ENCODE measurements around the gene TARBP2.
"Not testable (repeated sequence)": the region's sequence is repeated elsewhere in the genome, so short reads cannot be mapped to it uniquely, and the experiment has no call there.

The TARBP2 gene

DNA sequence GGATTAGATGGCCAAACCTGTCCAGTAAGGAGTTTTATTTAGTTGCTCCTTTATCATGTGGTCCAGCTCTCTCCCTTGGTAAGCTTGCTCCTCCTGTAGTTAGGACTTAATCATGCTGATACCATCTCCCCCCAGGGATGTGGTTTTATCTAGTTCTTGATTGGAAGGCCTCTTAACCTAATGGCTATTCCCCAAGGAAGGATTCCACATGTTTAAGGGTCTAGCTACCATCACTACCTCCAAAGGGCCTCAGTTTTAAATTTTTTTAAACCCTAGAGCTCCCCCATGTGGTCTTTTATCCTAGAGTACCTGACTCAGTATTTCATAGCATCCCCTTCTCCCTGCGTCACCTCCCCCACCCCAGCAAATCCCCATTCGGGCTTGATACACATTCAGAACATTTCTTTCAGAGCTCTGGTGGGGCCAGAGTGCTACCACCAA lies 24.3 kb upstream of the TARBP2 start:
- DNase-seq, result no peak

DNA sequence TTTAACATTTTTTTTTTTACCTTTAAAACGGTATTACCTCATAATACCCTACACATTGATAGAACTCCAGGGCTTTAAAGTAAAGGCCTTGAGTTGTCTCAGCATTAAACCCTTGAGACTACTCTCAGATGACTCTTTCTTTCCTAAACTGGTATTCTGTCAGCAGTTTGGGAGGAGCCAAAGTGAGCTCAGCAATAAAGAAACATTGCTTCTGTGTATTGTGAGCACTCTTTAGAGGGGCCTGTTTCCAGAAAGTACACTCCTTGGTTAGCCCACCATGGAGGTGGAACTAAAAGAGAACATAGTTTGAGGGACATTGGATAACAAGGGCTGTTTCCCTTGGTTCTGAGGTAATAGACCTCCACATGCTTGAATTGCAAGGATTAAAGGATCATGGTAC lies 22.2 kb upstream of the TARBP2 start:
- no peak for DNase-seq

DNA sequence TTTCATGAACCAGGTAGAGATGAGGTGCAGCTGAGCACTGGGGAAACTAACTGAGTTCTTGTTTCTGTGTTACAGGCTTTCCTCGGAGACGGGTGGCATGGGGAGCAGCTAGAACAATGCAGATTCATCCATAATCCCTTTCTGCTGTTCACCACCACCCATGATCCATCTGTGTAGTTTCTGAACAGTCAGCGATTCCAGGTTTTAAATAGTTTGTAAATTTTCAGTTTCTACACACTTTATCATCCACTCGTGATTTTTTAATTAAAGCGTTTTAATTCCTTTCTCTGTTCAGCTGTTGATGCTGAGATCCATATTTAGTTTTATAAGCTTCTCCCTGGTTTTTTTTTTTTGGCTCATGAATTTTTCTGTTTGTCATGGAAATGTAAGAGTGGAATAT lies 21.8 kb upstream of the TARBP2 start:
- DNase-seq, result no peak

DNA sequence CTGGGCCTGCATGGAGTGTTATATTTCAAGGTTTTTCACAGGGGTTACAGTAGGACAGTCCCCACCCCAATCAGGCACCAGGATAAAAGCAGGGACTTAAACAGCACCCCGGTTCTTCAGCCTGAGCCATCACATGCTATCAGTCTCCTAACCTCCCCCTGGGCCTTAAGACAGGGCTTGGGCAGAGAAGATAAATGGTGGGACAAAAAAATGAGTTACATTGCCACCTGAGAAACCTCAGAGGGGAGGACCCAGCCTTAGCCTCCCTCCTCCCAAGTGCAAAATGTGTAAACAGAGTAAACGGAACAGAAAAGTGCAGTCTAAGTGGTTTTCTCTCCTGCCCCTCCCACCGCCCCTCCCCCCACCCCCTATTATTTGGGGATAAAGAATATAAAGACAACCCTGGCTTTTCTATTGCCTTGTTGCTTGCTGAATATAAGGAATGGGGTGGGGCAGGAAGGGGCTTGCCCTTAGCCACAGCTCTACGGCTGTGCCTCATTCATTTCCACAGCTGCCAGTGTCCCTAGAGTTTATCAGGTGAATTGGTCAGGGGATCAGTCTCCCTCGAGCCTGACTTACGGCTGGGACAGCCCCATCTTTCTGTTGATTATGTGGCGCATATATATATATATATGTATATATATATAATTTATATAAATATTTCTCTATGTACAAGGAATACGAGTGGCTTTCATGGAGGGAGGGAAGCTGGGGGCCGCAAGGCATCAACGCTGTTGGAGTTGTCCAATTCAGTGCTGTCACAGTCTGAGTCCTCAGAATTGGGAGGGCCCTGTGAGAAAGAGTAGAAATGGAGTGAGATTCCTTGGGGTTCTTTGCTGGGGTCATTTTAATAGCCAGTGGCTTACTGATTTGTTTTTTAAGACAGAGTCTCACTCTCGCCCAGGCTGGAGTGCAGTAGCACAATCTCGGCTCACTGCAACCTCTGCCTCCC lies 20.3 kb upstream of the TARBP2 start:
- no peak for DNase-seq

DNA sequence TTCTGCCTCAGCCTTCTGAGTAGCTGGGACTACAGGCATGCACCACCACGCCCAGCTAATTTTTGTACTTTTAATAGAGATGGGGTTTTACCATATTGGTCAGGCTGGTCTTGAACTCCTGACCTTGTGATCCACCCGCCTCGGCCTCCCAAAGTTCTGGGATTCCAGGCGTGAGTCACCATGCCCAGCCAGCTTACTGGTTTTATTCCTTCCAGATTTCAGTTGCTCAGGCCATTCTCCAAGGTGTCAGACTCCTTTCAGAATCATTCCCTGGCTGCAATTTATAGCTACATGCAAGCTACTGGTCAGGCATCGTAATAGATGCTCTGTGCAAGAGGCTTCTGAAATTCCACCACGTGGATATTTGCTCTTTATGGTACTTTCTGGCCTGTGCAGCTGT lies 19.6 kb upstream of the TARBP2 start:
- DNase-seq, result not testable (repeated sequence)

DNA sequence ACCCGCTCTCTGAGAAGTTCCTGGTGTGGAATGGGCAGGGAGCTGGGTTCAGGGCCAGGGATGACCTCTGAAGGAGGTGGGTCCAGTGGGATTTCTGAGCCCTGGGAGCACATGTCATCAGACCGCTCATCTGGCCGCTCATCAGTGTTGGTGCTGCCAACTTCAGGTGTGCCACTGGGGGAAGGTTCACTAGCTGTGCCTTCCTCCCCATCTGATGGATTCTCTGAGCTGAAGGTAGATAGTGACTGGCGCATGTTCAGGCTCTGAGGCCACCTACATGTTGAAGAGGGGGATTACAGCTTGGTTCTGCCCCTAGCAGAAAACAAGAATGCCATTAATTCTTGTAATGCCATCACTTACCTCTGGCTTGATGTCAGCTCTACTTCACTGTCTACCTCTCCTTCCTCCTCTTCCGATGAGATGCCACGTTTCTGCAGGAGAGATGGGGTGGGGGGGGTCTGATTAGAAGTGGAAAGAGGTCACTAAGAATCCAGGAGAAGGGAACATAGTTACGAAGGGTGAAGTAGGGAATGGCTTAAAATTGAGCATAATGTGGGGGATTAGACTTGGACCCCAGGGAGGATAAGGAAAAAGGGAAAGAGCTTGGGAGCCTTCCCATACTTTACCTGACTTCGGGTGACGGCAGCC lies 19.0 kb upstream of the TARBP2 start:
- no peak for DNase-seq

DNA sequence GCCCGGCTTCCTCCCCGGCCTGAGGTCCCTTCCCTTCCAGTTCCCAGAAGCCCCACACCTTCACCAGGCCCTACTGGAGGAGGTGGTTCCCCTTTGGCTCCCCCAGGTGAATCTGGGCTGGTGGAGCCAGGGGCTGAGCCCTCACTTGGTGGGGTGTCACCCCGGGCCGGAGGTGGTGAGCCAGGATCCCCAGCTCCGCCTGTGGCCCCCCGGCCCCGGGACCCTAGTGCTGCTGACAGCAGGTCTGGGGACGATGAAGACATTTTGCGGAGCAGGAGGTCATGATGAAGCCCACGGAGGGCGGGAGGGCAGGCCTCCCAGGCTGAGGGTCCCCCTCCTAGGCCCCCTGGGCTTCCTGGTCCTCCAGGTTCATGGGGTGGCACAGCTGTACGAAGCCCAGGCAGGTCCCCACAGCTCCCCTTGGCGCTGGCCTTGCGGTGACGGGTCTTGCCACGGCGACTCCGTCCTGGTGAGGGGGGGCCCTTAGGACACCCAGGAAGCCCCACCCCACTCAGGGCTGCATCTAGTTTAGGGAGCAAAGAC lies 18.4 kb upstream of the TARBP2 start:
- DNase-seq, result no peak

DNA sequence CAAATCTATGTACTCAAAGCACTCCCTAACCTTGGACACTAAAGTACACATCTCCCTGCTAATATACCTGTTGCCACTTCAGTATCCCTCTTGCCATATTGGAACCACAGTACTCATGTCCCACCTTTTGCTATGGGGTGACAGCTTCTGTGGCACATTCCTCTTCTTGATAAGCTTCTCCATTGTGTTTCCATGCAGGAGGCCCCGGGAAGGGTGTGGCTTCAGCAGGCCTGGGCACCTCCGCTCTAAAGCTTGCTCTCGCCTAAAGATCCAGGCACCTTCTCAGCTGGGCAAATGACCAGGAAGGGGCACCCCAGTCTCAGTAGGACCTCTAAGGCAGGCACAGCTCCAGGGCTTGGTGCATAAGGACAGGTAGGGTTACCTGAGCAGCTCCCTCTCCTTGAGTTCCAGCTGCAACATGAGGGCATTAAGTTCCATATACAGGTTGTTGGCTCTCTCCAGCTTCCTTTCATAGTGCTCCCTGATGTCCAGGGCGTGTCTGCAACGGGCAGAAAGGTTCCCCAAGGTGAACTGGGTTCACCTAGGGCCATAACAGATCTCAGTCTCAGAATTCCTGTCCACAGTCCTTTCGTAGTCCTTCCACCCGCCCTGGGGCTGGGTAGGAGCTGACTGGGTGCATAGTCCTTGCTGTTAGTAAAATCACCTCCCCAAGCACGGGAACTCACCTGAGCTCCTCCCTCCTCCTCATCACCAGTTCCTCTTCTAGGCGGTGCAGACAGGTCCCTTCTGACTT lies 17.7 kb upstream of the TARBP2 start:
- no peak for DNase-seq

DNA sequence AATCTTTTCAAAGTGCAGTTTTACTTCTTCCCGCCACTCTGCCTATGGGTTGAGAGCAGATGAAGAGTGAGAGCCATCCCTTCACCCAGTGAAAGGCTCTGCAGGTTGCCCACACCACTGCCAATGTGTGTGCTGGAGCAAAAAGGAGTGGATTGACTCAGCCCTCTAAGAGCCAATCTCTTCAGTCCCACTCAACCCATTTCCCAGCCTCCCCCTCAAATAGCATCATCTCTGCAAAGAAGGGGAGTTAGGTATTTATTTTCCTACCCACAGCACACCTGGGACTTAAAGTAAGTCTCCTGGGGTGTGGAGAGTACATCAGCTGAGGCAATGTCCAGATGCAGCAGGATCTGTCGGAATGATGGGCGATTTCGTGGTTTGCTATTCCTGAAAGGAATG lies 17.1 kb upstream of the TARBP2 start:
- no peak for DNase-seq

DNA sequence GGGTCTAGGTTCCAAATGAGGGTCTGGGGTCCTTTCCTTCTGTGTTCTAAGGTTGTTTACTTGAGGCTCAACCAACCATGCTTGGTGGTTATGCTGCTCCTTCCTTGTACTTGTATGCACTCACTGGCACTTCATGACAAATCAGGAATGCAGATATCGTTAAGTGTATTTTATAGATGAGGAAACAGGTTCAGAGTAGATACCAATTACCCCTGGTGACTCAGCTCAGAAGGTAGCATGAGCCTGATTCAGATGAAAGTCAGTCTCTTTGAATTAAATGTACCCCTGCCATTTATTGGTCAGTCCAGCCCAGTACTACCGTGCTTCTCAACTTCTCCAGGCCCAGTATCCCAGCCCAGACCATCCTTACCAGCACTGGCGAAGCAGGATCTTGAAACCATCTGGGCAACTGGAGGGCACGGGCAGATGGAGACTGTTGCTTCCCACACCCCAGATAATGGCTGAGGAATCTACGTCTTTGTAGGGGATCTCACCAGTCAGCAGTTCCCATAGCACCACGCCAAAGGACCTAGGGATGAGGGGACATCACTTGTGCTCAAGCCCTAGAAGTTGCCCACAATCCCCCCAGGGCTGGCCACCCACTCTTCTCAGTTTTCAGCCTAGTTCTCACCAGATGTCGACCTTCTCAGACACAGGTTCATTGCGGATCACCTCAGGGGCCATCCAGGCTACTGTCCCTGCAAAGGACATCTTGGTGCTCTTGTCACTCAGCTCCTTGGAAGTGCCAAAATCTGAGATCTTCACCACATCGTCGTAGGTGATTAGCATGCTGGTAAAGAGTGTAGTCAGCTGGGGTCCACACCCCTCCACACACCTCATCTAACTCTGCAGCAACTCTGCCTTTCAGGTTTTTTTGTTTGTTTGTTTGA lies 16.2 kb upstream of the TARBP2 start:
- no peak for DNase-seq

DNA sequence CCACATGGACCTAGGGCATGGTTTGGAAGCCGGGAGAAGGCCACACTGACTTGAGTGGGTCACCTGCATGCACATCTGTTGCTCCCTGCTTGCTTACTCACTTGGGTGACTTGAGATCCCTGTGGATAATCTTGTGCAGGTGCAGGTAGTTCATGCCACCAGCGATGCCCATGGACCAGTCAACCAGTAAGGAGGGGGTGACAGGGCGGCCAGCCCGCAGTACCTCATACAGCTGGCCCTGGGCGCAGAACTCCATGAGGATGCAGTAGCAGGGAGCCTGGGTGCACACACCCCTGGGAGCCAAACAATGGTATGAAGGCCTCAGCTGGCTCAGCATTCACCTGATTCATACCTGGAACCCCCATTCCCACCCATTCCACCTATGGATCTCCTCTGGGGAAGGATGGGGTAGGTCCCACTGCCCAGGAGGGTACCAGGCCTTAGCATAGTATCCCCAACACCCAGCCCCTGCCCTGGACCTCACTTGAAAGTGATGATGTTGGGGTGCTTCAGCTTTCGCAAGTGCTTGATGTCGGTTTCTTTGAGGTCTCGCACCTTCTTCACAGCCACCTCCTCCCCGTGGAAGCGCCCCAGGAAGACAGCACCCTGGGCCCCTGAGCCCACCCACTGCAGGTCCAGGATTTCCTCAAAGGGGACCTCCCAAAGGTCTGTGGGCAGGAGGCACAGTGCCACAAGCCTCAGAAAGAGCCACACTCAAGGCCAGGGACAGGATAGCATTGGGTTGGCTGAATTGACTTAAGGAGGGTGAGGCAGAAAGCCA lies 14.9 kb upstream of the TARBP2 start:
- DNase-seq, result no peak

DNA sequence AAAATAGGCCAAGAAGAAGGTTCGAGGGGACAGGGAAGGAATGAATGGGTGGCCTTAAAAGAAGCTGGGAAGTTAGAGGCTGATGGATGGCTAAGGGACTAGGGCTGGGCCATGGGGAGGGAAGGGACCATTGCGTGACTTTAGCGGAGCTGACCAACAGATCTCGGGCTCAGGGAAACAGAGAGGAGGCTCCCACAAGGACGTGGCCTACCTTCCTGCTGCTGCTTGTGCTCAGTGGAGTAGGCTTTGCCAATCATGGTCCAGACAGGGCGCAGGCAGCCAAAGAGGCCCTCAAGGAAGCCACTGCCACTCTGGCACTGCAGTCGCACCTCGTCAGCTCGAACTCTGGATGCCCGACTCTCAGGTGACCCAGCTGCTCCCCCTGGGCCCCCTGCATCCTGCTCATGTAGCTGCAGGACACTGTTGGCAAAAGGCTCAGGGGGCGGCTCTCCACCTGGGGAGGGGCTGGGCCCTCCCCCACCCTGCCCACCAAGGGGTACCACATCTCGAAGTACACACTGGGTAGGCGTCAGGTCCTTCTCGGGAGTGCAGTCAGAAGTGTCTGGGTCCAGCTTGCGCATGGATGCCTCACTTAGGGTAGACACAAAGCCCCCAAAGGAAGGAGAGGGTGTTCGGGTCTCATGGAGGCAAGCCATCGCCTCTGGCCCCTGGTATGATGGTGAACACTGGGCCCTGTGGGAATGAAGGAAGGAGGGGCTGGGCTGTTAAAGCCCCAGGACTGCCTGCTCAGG lies 14.2 kb upstream of the TARBP2 start:
- no peak for DNase-seq

DNA sequence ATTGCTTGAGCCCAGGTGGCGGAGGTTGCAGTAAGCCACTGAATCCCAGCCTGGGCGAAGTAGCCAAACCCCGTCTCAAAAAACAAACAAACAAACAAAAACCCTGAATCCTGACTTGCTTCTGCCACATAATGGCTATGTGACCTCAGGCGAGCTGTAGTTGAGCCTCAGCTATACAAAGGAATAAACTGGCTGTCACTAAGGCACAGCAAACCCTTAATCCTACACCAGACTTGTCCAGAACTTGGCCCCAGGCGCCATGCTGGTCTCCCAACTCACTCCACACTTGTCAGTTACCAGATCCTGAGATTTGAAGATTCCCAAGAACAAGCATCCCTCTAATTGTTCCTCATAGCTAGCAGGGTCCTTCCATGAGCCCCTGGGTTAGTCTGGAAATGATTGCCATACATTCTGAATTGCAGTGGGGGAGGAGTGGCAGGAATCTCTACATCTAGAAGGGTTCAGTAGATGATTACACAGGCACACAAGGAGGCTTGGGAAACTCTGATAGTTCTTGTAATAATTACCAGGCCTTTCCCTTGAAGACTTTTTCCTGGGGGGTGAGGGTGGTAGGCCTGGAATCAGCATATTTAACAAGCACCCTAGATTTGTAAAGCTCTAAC lies 11.7 kb upstream of the TARBP2 start:
- no peak for DNase-seq

DNA sequence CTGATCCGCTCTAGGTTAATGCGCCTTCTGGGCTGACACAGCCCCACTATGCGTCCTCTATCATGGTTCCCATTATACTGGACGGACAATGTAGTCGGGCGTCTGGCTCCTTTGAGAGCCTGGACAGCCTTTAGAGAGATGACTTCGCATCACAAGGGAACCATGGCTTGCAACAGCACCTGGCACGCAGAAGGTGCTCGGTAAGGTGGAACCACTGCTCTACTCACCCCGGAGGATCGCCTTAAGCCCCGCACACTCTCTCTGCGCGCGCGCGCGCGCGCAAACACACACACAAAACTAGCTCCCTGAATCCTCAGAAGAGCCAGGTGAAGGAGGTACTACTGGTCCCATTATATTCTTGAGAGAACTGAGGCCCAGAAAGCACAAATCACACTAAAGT lies 8.9 kb upstream of the TARBP2 start:
- no peak for DNase-seq

DNA sequence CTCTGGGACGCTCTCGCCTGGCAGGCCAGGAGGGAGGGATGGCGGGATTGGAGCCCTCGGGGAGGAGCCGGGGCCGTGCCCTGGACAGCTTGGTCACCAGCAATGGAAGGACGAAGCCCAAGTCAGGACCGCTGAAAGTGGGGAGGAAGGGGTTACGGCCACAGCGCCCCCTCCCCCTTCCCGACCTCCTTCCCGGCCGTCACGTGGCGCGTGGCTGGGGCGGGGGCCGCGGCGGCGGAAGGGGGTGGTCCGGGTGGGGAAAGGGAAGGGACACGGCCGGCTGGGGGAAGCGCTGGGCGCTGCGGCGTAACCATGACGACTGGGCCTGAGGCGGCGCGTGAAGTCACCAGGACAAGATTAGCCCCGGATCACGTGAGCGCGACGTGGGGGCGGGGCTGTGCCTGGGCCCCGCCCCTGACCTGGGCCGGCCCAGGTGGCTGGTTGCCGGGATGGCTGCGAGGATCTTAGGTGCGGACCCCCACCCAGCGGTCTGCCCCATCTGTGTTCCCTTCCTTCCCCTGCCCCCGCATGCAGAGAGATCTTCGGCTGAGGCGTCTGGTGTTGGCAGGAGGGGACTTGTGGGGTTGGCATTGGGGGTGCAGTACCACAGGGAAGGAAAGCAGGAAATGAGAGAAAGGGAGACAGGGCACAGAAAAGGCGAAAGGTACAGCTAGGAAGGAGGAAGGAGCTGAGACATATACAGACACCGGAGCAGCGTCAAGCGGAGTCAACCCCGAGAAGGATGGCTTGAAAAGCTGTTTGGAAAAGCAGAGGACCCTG lies 8.1 kb upstream of the TARBP2 start:
- DNase-seq, result peak; percentile 90

DNA sequence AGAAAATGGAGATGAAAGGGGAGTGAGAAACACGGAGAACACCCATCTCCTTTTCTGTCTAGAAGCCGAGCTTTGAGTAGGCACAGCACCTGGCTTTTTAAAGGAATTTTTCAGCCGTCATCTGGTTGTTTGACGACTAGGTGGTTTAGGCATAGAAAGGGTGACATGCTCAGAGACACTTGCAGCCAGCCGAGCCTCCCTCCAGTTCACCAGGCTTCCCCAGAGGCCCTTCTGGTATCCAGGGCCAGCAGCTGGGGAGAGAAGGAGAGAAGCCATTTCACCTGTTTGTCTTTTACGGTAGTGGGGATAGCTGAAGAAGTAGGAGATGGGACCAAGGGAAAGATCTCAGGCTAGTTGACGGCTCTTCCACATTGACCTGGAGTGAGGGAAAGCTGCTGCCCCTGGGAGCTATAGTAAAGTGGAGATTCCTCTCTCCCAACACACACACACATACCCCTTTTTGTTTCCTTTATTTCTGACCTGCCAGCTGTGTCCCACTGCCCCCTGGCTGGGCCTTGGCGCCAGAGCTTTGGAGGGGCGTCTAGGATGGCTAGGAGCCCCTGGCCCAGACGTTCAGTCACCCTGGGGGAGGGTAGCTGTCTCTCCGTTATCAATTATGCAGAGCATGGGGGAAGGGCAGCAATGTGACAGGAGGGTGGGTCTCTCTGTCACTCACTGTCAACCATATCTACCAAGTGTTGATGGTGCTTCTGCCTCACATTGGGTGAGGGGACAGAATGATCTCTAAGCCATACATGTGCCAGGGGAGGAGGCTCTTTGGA lies 7.3 kb upstream of the TARBP2 start:
- DNase-seq, result no peak

DNA sequence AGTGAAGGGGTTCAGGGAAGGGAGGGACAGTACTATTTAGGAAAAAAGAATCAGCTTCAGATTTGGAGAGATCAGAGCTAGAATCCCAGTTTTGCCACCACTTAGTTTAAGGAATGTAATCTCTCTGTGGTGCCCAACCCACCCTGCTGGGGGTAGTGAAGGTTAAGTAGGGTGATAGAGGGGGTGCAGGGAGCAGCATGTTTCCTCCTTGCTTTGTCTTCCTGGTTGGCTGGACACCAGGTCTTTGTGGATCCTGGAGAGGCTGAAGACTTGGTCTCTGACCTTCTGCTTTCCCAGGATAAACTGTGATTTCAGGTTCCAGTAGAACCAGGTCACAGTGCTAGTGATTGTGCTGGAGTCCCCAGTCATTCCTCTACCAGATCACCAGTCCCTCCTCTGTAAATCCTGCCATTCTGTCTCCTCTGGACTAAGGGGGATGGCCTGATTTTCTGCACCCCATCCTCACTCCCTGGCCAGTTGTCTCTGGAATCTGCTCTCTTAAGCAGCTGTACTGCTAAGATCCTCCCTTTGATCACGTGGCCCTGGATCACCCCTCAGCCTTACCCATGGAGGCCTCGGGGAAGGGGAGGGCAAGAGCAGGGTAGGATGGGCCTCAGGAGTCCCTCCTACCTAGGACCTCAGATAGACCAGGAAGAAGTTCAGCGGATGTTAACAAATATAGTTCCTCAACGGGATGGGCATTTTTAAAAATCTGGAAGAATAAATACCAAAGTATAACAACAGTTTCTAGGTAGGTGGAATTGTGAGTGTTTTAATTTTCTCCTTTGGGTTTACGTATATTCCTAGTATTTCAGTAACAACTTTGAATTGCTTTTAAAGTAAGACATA lies 5.0 kb upstream of the TARBP2 start:
- DNase-seq, result no peak

DNA sequence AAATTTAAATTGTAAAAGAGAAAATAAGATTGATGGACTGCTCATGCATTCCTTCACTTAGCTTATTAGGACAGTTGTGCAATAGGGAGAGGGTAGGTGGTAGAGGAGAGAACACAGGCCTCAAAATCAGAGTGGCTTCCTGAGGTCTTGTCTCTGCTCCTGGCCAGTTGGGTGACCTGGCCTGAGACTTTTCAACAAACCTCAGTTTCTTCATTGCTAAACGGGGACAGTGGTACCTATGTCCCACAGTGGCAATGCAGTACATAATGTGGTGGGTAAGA lies 4.4 kb upstream of the TARBP2 start:
- no peak for DNase-seq

All from activated CD4-positive, alpha-beta T cell treated with anti-CD3 and anti-CD28 coated beads for 48 hours (primary cell).